MM.1S (cell line): ENCODE measurements around the gene CYP27C1.
A peak's percentile ranks its signal among the peaks of the same experiment; 100 is the strongest.

ENCODE experiments used
- DNase-seq: peaks from one replicate; pipeline ENCODE4 v3.0.0-alpha.2; 2015
- H2AFZ ChIP-seq: fragments of 300-600 bp; sonication (generic); 2 replicates; pipeline ENCODE4 v1.6.0; 2016; ENCODE audit warnings: antibody characterized with exemption, low read length
- H3F3A ChIP-seq: fragments of 300-600 bp; sonication (generic); 2 replicates; pipeline ENCODE4 v1.6.1; 2016; ENCODE audit warnings: mild to moderate bottlenecking, antibody characterized with exemption, low read length, moderate library complexity, mixed read lengths; ENCODE audit not compliant: insufficient read depth
- H3K27ac ChIP-seq: fragments of 300-600 bp; sonication (generic); 2 replicates; pipeline ENCODE4 v1.5.1; 2016; ENCODE audit warnings: mild to moderate bottlenecking, low read length
- H3K27me3 ChIP-seq: fragments of 300-600 bp; sonication (generic); replicated peaks from 2 replicates; pipeline ENCODE4 v1.6.0; 2016; ENCODE audit warnings: low read length; ENCODE audit not compliant: insufficient read depth
- H3K36me3 ChIP-seq: fragments of 300-600 bp; sonication (generic); replicated peaks from 2 replicates; pipeline ENCODE4 v1.6.1; 2016; ENCODE audit warnings: mild to moderate bottlenecking, low read length, mixed read lengths; ENCODE audit not compliant: insufficient read depth
- H3K4me1 ChIP-seq: fragments of 300-600 bp; sonication (generic); 2 replicates; pipeline ENCODE4 v1.6.1; 2016; ENCODE audit warnings: low read length, mixed read lengths
- H3K4me2 ChIP-seq: fragments of 300-600 bp; sonication (generic); 2 replicates; pipeline ENCODE4 v1.6.0; 2016; ENCODE audit warnings: low read depth, low read length
- H3K4me3 ChIP-seq: fragments of 300-600 bp; sonication (generic); 2 replicates; pipeline ENCODE4 v1.5.1; 2016; ENCODE audit warnings: low read length, mixed read lengths
- H3K79me2 ChIP-seq: fragments of 300-600 bp; sonication (generic); 2 replicates; pipeline ENCODE4 v1.6.1; 2016; ENCODE audit warnings: mixed run types, low read length, mixed read lengths
- H3K9ac ChIP-seq: fragments of 300-600 bp; sonication (generic); 2 replicates; pipeline ENCODE4 v1.6.1; 2016; ENCODE audit warnings: low read length, mixed read lengths
- H3K9me2 ChIP-seq: fragments of 300-600 bp; sonication (generic); replicated peaks from 2 replicates; pipeline ENCODE4 v1.6.1; 2016; ENCODE audit warnings: mild to moderate bottlenecking, low read length, mixed read lengths; ENCODE audit not compliant: insufficient read depth
- H3K9me3 ChIP-seq: fragments of 300-600 bp; sonication (generic); replicated peaks from 2 replicates; pipeline ENCODE4 v1.6.1; 2016; ENCODE audit warnings: mild to moderate bottlenecking, low read length, mixed read lengths; ENCODE audit not compliant: insufficient read depth
- H4K20me1 ChIP-seq: fragments of 300-600 bp; sonication (generic); 2 replicates; pipeline ENCODE4 v1.6.1; 2016; ENCODE audit warnings: mild to moderate bottlenecking, low read length, moderate library complexity, mixed read lengths; ENCODE audit not compliant: insufficient read depth
- EZH2 ChIP-seq: fragments of 300-600 bp; sonication (generic); optimal IDR thresholded peaks from 2 replicates; pipeline ENCODE3; 2017; ENCODE audit warnings: low read depth, mild to moderate bottlenecking, antibody characterized with exemption, low read length, mixed read lengths
- EZH2phosphoT487 ChIP-seq: fragments of 300-600 bp; sonication (generic); IDR thresholded peaks from 2 replicates; pipeline ENCODE4 v1.6.1; 2018; ENCODE audit warnings: antibody characterized with exemption, low read length
- TF ChIP-seq, protein P1 (sequence below): fragments of 300-600 bp; sonication (generic); IDR thresholded peaks from 2 replicates; pipeline ENCODE4 v1.5.1; 2016; ENCODE audit warnings: antibody characterized with exemption, low read length, mixed read lengths

Gene CYP27C1

DNA sequence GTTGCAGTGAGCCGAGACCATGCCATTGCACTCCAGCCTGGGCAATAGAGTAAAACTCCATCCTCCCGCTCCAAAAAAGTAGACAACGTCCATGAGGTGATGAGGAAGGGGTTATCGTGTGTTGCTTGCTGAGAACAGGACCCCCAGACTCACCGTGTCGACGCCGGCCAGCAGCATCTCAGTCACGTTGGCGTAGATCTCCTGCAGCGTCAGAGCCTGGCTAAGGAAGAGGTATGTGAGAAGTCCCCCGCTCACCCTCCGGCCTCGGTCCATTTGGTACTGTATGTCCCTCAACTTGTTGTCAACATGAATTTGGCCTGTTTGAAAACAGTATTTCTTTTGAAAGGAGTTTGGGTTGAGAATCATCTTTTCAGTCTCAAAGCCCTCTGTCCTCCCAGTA is 20.9 kb downstream of the CYP27C1 start:
- H4K20me1 ChIP-seq = no peaks in the 10 kb centered on the region

DNA sequence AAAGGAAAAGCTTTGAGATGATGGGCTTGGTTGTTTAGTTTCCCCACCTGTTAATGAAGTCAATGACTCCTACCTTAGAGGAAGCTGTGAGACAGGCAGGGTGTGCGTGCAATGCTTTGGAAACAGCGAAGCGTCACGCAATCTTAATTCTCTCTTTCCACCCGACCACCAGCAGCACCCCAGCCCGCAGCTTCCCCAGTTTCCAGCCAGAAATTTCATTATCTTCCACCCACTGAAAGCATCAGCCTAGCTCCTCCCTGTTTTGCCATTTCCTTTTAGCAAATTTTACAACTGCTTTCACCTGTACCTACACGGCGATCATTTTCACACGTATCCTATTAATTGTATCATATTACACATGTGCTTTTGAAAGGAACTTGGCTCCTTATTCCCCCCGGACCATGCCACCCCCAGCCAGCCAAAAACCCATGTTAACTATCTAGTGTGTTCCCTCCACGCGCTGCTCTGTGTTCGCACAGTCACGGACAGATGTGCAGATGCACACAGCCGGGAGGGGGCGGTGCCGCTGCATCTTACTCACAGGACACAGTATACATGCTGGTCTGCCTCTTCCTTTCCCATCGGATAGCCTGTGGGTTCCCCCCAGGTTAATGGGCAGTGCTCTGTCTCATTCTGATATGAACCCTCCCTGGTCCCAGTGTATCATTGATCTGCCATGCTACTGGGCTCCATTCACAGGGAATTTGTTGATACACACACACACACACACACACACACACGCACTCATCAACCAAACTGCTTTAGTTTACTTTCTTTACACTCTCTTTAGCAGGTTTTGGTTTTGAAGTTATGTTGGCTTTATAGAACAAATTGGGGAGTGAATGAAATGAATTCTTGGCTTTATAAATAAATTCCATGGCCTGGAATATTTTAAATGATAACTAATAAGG is 22.4 kb downstream of the CYP27C1 start:
- H3K4me1 ChIP-seq = no peaks in the 10 kb centered on the region
- H3K36me3 ChIP-seq = no peaks in the 10 kb centered on the region
- DNase-seq = peak; percentile 67
- H2AFZ ChIP-seq = peak overlapping the region; percentile 63
- H3K9me3 ChIP-seq = no peaks in the 10 kb centered on the region
- no peak overlapping the region for H3K27ac ChIP-seq
- H3K9me2 ChIP-seq = no peaks in the 10 kb centered on the region
- peak overlapping the region; percentile 55 for H3K4me3 ChIP-seq
- 0 out of 2 replicates have a peak, but pooled peaks cover 7% of the 10 kb centered on the region for H3K27me3 ChIP-seq
- no peak overlapping the region for H3K9ac ChIP-seq
- H3K79me2 ChIP-seq = no peaks in the 10 kb centered on the region
- H3K4me2 ChIP-seq = peak overlapping the region; percentile 64
- H3F3A ChIP-seq = no peaks in the 10 kb centered on the region
- no peak for TF ChIP-seq EZH2
- TF ChIP-seq, protein P1, sequence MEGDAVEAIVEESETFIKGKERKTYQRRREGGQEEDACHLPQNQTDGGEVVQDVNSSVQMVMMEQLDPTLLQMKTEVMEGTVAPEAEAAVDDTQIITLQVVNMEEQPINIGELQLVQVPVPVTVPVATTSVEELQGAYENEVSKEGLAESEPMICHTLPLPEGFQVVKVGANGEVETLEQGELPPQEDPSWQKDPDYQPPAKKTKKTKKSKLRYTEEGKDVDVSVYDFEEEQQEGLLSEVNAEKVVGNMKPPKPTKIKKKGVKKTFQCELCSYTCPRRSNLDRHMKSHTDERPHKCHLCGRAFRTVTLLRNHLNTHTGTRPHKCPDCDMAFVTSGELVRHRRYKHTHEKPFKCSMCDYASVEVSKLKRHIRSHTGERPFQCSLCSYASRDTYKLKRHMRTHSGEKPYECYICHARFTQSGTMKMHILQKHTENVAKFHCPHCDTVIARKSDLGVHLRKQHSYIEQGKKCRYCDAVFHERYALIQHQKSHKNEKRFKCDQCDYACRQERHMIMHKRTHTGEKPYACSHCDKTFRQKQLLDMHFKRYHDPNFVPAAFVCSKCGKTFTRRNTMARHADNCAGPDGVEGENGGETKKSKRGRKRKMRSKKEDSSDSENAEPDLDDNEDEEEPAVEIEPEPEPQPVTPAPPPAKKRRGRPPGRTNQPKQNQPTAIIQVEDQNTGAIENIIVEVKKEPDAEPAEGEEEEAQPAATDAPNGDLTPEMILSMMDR = peak; percentile 62
- no peaks in the 10 kb centered on the region for H4K20me1 ChIP-seq

More for the DNA sequence above, 20.9 kb downstream of the CYP27C1 start:
- Histone ChIP-seq H3K9ac (no peak overlapping the region), H3K9me2 (no peaks in the 10 kb centered on the region), H3K79me2 (no peaks in the 10 kb centered on the region), H3K27me3 (0 out of 2 replicates have a peak, but pooled peaks cover 3% of the 10 kb centered on the region), H3K27ac (no peak overlapping the region), H3K4me2 (no peak overlapping the region), H3K9me3 (no peaks in the 10 kb centered on the region), H3K4me3 (no peak overlapping the region), H2AFZ (no peak overlapping the region), H3K4me1 (no peaks in the 10 kb centered on the region), H3F3A (no peaks in the 10 kb centered on the region), H3K36me3 (no peaks in the 10 kb centered on the region)
- TF ChIP-seq EZH2 (no peak), EZH2phosphoT487 (no peak)
- TF ChIP-seq, protein P1 = no peak
- DNase-seq = no peak

DNA sequence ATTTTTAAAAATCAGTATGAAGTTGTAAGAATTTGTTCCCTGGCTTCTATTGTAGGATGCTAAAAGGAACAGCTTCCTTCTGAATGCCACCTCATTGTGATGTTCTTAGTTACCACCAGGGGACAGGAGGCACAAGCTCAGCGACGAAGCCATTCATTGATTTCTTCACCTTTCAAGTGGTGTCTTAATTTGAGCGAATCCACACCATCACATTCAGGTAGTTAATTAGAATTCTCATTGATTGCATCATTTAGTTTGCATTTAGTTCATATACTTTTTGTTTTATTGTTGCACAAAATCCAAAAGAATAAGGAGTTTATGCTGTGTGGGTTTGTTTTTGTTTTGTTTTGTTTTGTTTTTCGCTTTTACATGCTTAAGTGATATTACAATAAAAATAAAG is 23.1 kb downstream of the CYP27C1 start:
- Histone ChIP-seq H3K9me3 (no peaks in the 10 kb centered on the region), H3K27me3 (0 out of 2 replicates have a peak, but pooled peaks cover 7% of the 10 kb centered on the region), H4K20me1 (no peaks in the 10 kb centered on the region), H3F3A (no peaks in the 10 kb centered on the region), H2AFZ (peak overlapping the region; percentile 63), H3K4me1 (no peaks in the 10 kb centered on the region), H3K4me2 (peak overlapping the region; percentile 64), H3K36me3 (no peaks in the 10 kb centered on the region), H3K27ac (no peak overlapping the region), H3K4me3 (peak overlapping the region; percentile 55), H3K9ac (no peak overlapping the region), H3K79me2 (no peaks in the 10 kb centered on the region), H3K9me2 (no peaks in the 10 kb centered on the region)
- no peak for TF ChIP-seq EZH2
- TF ChIP-seq, protein P1 = peak; percentile 77
- TF ChIP-seq EZH2phosphoT487 = no peak
- peak; percentile 53 for DNase-seq
